ENCODE results near the gene NAGPA.
"Not testable (repeated sequence)": the region's sequence is repeated elsewhere in the genome, so short reads cannot be mapped to it uniquely, and the experiment has no call there.

Gene NAGPA, protein sequence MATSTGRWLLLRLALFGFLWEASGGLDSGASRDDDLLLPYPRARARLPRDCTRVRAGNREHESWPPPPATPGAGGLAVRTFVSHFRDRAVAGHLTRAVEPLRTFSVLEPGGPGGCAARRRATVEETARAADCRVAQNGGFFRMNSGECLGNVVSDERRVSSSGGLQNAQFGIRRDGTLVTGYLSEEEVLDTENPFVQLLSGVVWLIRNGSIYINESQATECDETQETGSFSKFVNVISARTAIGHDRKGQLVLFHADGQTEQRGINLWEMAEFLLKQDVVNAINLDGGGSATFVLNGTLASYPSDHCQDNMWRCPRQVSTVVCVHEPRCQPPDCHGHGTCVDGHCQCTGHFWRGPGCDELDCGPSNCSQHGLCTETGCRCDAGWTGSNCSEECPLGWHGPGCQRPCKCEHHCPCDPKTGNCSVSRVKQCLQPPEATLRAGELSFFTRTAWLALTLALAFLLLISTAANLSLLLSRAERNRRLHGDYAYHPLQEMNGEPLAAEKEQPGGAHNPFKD

DNA sequence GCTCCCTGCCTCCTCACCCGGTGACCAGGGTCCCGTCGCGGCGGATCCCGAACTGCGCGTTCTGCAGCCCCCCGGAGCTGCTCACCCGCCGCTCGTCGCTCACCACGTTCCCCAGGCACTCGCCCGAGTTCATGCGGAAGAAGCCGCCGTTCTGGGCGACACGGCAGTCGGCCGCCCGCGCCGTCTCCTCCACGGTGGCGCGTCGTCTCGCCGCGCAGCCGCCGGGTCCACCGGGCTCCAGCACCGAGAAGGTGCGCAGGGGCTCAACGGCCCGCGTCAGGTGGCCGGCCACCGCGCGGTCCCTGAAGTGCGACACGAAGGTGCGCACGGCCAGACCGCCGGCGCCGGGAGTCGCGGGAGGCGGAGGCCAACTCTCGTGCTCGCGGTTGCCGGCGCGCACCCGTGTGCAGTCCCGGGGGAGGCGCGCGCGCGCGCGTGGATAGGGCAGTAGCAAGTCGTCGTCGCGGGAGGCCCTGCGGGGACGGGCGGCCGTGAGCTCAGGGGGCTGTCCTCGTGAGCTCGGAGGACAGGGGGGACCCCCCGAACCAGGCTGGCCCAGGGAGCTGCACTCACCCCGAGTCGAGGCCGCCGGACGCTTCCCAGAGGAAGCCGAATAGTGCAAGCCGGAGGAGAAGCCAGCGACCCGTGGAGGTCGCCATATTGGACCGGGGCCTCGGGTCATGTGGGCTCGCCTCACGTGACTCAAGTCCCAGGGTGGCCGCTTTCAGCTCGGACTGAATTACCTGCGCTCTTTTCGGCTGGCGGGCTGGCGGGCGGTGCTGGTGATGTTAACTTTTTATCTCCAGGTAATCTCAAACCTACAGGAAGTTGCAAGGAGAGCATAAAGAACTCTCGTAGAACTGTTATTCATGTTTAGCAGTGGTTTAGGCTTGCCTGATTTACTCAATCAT is at the start of gene NAGPA:
Gene NAGPA (minus strand): TSS at position 680 of the 911 bp plus-strand sequence. CDS start 21 bp downstream, at position 659.
- DNase-seq (ENCODE audit: low spot score): peak; percentile 81

DNA sequence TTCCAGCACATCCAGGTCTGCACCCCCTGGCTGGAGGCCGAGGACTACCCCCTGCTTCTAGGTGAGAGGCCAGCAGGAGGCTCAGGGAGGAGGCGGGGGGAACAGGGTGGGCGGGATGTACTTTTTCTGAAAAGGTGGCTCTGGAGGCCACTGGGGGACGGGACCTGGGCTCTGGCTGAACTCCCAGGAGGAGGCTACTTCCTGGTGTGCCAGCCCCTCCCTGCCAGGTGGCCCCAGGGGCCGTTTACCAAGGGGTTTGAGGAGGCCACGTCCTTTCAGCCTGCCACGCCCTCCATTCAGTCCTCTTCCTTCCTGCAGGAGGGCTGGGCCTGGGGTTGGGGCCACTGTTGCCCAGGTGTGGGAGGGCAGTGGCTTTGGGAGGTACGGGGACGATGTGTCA is 47.3 kb upstream of the NAGPA start:
- not testable (repeated sequence) for DNase-seq (ENCODE audit: low spot score)

DNA sequence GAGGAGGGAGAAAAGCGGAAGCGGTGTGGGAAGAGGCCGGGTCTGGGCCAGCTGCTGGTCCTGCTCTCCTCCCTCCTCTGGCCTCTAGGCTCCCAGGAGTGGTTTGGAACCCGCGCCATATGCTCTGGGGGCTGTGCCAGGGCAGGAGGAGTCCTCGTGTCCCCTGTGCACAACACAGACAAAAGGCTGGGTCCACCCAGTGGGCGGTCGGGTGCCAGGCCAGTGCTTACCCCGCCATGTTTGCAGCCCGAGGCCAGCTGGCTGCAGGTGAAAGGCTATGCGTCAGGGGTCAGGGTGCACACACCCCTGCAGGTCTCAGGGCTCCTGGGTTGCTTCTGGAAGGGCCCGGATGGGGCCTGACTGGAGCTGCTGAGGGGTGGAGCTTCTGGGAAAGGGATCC is 46.7 kb upstream of the NAGPA start:
- DNase-seq (ENCODE audit: low spot score): not testable (repeated sequence)

DNA sequence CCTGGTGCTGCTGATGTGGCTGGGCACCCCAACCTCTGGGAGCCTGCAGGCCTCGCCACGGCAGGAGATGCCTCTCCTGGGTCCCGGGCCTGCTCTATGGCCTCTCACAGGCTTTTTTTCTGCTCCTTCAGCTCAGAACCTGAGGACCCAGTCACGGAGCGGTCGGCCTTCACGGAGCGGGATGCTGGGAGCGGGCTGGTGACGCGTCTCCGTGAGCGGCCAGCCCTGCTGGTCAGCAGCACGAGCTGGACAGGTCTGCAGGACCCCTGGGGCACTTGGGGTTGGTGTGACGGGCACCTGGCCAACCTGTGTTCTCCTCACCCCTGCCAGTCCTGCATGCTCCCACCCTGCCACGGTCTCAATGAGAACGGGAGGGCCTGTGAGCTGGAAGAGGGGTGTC is 44.9 kb upstream of the NAGPA start:
- DNase-seq (ENCODE audit: low spot score): no peak

DNA sequence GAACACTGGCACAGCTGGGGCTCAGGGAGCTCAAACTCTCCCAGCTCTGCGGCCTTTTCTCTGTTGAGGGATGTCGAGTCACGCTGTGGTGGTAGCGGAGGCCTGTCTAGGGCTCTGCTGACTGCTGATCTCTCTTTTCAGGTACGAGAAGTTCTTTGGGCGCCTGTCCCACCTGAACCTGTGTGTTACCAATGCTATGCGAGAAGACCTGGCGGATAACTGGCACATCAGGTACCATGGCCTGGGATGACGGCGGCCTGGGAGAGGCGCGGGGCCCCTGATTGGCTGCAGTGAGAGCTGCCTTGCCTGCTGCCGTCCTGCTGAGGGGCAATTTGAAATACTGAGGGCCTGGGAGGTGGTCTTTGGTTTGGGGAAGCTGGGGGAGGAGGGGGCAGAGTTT is 43.6 kb upstream of the NAGPA start:
- DNase-seq (ENCODE audit: low spot score): no peak

DNA sequence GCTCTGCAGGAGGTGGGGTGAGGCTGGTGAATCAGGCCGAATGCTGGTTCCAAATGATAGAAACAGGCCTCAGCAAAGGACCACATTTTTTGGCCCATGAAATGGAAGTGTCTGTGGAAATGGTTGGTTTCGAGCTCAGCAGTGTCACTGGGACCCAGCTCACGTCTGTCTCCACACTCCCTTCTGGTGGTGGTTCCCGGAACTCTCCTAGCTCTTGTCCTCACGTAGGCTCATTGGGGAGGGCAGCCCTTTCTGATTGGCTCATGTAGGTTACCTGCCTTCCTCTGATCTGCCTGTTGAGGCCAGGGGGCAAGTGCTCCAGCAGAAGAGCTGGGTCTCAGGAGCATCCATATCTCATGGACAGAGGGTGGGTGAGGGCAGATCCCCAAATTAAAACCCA is 41.9 kb upstream of the NAGPA start:
- no peak for DNase-seq (ENCODE audit: low spot score)

DNA sequence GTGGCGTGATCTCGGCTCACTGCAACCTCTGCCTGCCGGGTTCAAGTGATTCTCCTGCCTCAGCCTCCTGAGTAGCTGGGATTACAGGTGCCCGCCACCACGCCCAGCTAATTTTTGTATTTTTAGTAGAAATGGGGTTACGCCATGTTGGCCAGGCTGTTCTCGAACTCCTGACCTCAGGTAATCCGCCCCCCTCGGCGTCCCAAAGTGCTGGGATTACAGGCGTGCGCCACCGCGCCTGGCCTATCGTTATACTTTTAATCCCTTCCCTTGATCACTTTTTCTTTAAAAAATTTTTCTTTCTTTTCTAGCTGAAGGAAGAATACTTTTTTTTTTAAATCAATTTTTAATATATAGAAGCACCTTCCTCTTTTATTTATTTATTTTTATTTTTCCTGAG is 40.0 kb upstream of the NAGPA start:
- not testable (repeated sequence) for DNase-seq (ENCODE audit: low spot score)

DNA sequence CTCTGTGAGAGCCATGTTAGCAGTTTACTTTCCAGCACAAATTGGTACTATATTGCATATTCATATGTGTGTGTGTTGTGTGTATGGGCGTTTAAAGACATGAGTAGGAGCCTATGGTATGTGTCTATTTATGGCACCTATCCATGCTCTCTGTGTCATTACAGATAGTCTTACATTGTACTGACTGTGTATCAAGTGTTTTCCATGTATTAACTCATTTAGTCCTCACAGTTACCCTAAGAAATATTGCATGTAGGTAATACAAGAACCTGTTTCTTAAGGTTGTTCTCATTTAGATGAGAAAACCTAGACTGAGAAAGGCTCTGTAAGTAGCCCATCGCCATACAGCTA is 39.5 kb upstream of the NAGPA start:
- no peak for DNase-seq (ENCODE audit: low spot score)

DNA sequence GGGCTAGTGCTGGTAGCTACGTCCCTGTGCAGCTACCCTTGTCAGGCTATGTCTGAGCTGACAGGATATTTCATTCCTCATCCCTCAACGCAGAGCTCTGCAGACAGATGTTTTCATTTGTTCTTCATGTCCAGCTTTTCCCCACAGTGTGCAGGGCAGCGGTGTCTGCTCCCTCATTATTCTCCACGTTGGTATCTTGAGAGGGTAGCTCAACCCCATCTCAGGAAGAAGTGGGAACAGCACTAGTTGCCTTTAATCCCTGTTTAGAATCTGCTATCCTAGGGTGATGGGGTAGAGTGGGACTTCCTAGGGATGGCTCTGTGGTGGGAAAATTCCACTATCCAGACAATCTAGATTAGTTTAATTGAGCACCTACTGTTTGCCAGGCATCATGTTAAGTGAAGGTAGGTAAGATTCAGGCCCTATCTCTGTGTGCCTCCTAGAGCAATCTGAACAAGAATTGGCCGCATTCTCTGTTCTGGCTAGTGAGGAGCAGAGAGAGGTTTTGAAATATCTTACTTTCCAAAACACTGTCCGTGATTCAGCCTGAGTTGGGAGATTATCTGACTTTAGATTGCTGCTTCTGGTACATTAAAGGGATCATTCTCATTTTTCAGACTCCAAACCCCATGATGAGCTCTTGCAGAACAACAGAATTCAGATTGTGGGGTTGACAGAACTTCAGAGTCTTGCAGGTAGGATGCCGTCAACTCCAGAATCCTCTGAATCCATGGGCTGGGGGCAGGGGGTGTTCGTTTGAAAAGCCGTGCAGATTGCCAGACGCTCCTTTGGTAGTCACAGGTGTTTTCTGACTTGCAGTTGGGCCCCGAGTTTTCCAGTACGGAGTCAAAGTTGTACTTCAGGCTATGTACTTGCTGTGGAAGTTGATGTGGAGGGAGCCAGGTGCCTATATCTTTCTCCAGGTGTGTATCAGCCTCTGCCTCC is 38.9 kb upstream of the NAGPA start:
- peak; percentile 7 for DNase-seq (ENCODE audit: low spot score)

DNA sequence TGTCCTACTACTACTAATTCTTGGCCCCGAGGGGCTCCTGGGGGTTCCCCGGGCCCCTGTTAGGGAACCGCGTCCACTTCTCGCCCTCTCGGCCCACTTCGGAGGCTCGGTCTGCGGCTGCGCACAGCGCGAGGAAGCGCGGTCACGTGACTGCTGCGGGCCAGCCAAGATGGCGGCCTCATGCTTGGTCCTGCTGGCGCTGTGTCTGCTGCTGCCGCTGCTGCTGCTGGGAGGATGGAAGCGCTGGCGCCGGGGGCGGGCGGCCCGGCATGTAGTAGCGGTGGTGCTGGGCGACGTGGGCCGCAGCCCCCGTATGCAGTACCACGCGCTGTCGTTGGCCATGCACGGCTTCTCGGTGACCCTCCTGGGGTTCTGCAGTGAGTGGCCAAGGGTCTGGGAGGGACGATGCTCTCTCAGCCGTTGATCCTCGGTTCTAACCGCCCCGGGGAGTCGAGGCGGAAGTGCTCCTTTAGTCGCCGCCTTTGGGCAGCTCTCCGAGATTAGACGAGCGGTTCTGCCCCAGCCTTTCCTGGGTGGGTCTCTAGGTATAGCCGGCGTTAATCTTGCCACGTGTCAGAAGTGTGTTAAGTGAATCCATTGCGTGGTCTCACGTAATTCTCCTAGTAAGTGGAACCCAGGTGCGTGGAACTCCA is 38.1 kb upstream of the NAGPA start, which contains the start of gene ALG1:
Gene ALG1 (plus strand): TSS at position 163 of the 653 bp plus-strand sequence. CDS start 7 bp downstream, at position 170.
- peak; percentile 87 for DNase-seq (ENCODE audit: low spot score)

DNA sequence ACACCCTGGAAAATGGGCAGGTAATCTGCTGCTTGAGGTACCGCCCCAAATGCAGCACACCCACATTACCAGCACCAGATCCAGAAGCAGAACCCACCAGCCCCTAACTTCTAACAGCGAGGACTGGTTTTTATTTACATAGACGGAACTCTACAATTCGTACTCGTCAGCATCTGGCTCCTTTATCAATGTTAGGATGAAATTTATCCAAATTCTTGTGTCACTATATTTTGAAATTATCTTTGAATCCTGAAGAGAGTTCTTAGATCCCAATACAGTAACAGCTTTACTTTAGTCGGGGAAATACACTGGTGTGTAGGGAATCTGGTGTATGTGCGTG is 37.6 kb upstream of the NAGPA start:
- no peak for DNase-seq (ENCODE audit: low spot score)

DNA sequence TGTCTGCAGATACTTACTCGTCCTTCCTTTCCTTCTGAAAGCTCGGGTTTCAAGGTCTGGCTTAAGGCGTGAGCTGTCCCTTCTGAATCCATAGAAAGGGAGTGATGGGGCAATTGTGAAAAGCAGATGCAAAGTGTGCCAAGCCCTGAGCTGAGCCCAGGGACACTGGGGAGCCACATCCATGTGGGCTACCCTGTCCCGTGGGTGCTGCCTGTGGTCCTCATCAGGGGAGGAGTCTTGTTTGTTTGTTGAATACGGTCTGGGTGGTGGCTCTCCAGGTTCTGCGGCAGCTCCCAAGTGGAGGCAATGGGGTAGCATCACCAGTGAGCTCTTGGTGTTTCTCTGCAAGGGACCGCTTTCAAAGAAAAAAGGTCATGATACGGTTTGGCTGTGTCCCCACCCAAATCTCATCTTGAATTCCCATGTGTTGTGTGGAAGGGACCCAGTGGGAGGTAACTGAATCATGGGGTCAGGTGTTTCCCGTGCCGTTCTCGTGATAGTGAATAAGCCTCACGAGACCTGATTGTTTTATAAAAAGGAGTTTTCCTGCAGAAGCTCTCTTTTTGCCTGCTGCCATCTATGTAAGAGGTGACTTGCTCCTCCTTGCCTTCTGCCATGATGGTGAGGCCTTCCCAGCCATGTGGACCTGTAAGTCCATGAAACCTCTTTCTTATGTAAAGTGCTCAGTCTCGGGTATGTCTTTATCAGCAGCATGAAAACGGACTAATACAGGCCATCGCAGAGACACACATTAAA is 36.9 kb upstream of the NAGPA start:
- no peak for DNase-seq (ENCODE audit: low spot score)

DNA sequence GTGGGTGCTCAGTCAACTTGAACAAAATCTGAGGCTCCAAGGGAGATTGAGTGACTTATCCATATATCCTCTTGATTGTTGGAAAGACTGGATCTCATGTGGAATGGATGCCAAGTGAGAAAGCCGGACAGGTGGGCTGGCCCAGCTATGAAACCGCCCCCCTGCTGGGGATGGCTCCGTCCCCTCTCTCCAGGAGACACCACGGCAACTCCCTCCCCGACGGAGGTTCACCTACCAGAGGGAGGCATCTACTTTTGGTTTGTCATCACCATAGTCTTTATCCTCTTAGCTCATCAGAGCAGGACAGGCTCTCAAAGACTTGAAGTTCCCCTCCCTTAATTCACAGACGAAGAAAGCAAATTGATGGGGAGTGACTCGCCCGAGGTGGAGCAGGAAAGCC is 36.1 kb upstream of the NAGPA start:
- no peak for DNase-seq (ENCODE audit: low spot score)

DNA sequence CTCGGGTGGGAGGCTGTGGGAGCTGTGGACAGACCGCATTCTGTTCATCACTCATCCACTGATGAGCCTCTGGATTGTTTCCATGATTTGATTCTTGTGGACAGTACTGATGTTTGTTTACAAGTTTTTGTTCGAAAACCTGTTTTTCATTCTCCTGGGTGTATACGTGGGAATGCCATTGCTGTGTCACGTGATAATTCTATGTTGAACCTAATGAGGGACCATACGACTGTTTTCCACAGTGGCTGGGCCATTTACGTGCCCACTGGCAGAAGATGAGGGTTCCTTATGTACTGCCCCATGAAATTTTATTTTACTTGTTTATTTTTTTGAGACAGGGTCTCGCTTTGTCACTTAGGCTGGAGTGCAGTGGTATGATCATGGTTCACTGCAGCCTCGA is 35.3 kb upstream of the NAGPA start:
- DNase-seq (ENCODE audit: low spot score): no peak

DNA sequence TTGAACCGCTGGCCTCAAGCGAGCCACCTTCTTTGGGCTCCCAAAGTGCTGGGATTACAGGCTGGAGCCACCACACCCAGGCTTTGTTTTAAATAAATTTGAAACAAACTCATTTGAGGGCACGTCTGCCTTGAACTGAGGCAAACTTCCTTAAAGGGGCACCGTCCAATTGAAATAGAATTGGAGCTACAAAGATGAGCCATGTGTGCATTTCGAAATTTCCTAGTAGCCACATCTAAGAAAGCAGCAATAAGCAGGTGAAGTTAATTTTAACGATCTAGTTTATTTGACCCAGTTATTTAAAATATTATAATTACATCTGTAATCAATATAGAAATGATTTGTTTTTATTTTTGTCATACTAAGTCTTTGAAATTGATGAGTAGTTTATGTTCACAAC is 32.8 kb upstream of the NAGPA start:
- no peak for DNase-seq (ENCODE audit: low spot score)

DNA sequence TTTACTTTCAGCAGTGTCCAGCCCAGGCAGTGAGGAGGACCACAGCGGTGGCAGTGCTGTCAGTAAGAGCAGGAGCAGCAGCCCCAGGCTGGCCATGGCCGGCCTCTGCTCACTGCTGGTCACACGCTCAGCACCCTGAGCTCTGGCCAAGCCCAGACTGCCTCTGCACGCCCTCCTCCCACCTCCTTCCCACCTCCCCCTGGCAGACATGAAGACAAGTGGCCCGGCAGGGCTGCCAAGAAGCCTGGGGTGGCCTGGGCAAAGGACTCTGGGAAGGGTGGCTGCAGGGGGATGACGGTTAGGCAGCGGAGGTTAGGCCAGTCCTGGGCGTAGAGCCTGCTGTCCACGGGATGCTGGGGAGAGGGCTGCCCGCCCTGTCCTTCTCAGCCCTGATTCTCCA is 32.1 kb upstream of the NAGPA start, which contains the start of gene C16orf89:
Gene C16orf89 (minus strand): TSS at position 144 of the 400 bp plus-strand sequence. CDS start 48 bp downstream, at position 96.
- DNase-seq (ENCODE audit: low spot score): no peak

DNA sequence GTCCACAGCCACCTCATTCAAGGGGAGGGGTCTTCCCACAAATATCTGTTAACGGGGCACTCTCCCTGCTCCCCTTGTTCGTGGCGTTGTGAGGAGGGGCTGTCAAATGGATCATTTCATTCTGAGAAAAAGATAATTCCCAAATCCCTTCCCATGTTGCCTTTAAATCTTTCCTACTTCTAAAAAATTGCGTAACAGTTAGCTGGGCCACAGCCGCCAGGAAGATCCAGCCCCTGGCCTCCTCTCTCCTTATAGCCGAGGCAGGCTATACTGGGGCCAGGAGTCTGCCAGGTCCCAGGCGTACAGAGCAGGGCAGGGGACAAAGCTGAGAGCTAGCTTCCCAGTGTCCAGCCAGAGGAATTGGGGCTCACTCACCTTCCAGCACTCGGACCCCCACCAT is 31.6 kb upstream of the NAGPA start:
- DNase-seq (ENCODE audit: low spot score): no peak

DNA sequence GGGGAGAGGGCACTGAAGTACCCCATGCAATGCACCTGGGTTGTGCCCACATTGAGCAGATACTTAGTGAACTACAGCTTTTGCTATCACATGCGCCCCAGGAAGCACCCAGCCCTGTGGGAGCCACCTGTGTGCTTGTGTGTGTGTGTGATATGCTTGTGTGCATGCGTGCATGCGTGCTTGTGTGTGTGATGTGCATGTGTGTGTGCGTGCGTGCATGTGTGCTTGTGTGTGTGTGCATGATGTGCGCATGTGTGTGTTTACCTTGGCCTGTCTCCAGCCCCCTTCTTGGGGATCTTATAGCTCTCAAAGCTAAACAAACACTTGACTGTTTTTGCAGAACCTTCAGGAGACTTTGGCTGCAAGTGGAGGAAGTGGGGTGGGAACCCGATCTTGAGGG is 31.2 kb upstream of the NAGPA start:
- DNase-seq (ENCODE audit: low spot score): no peak

DNA sequence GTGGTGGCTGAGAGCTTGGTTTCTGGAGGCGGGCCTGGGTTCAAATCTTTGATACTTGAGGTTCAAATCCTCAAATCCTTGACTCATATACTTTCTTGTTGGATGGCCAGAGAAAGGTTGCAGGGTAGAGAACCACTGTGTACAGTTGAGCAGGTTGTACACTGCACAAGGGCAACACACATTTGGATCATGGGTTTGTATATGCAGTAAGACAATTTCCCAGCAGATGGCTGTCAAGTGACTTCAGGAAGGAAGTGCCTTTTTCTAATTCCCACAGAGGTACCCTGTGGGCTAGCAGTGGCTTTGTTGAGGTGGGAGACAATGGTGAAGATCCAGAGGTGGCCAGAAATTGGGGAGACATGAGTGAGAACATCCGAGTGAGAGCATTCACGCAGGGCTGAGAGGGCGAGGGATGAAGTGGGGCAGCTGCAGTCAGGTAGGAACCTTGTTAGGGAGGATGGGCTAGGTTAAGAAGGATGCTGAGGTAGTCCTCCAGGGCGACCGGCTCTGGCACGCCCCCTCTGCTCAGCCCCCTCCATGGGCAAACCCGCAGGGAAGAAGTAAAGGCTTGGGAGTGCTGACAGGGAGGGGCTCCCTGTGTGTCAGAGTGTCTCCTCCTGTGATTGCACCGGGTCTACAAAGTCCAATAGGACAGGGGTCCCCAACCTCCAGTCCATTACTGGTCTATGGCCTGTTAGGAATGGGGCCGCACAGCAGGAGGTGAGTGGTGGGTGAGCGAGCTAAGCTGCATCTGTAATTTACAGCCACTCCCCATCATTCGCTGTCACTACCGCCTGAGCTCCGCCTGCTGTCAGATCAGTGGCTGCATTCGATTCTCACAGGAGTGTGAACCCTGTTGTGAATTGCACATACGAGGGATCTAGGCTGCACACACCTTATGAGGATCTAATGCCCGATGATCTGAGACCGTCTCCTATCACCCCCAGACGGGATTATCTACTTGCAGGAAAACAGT is 29.3 kb upstream of the NAGPA start:
- DNase-seq (ENCODE audit: low spot score): no peak

Measured in kidney tubule cell (primary cell).